Choroid plexus epithelial cell (primary cell): ENCODE results near the gene TBX1.
A peak's percentile ranks its signal among the peaks of the same experiment; 100 is the strongest.

Source experiments
- DNase-seq: peaks from one replicate; pipeline ENCODE4 v3.0.0-alpha.2; 2010; ENCODE audit warnings: low read depth
- H3K4me3 ChIP-seq: 2 replicates; pipeline ENCODE4 v1.5.1; 2011; ENCODE audit warnings: low read depth, mild to moderate bottlenecking, control low read depth, low read length, moderate library complexity
- TF ChIP-seq, protein P1 (sequence below): conservative IDR thresholded peaks from 2 replicates; pipeline ENCODE4 v1.5.1; 2011; ENCODE audit warnings: low read depth, mild to moderate bottlenecking, control low read depth, inconsistent platforms, low read length, moderate library complexity

Gene TBX1

DNA sequence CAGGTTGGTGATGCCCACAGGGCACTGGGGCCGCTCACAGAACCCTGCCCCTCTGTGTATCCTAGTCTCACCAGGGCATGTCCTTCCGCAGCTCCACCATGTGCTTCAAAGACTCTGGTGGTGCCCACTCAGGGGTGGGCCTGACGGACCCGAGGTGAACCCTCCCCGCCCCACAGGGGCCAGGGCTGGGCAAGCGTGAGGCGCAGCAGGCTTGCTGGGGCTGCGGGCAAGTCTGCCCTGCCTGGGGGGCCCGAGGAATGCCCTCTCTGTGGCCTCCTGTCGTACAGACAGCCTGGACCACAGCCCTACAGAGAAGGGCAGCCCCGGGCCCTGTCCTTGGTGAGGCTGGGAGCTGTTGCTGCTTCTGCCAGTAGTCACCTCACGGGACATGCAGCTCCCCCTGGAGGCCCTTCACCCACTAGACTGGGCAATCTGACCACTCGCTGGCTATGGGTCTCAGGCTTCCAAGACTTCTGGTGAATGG, 40.2 kb downstream of the TBX1 start:
- H3K4me3 ChIP-seq, result no peak overlapping the region
- DNase-seq, result peak; percentile 49
- TF ChIP-seq, protein P1, sequence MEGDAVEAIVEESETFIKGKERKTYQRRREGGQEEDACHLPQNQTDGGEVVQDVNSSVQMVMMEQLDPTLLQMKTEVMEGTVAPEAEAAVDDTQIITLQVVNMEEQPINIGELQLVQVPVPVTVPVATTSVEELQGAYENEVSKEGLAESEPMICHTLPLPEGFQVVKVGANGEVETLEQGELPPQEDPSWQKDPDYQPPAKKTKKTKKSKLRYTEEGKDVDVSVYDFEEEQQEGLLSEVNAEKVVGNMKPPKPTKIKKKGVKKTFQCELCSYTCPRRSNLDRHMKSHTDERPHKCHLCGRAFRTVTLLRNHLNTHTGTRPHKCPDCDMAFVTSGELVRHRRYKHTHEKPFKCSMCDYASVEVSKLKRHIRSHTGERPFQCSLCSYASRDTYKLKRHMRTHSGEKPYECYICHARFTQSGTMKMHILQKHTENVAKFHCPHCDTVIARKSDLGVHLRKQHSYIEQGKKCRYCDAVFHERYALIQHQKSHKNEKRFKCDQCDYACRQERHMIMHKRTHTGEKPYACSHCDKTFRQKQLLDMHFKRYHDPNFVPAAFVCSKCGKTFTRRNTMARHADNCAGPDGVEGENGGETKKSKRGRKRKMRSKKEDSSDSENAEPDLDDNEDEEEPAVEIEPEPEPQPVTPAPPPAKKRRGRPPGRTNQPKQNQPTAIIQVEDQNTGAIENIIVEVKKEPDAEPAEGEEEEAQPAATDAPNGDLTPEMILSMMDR, result peak; percentile 61

DNA sequence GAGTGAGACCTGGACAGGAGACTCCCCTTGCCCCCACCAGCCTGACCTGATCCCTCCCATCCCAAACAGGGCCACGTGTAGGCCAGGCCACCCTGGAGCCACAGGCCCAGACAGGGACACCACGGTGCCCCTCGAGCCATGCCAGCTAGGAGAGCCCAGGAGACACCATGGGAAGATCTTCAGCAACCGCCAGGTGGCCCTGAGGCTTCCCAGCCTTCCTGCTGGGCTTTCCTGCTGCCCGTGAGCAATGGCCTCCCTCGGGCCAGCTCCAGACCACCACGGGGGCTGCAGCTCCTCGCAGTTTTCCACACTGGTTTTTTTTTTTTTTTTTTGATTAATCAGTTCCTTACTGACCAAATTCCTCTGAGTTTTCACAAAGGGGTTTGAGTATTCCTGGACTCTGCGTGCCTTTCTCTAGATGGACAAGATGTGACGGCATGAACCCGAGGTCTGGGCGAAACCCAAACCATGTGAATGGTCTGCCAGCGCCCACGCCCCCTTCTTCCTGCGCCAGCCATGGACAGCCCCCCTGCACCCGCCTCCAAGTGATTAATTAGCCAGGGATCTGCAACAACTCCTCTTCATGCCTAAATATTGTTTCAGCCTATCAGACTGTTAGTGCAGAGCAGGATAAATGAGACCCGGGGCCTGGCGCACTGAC, 40.9 kb downstream of the TBX1 start:
- no peak overlapping the region for H3K4me3 ChIP-seq
- DNase-seq, result no peak
- TF ChIP-seq, protein P1, result no peak

DNA sequence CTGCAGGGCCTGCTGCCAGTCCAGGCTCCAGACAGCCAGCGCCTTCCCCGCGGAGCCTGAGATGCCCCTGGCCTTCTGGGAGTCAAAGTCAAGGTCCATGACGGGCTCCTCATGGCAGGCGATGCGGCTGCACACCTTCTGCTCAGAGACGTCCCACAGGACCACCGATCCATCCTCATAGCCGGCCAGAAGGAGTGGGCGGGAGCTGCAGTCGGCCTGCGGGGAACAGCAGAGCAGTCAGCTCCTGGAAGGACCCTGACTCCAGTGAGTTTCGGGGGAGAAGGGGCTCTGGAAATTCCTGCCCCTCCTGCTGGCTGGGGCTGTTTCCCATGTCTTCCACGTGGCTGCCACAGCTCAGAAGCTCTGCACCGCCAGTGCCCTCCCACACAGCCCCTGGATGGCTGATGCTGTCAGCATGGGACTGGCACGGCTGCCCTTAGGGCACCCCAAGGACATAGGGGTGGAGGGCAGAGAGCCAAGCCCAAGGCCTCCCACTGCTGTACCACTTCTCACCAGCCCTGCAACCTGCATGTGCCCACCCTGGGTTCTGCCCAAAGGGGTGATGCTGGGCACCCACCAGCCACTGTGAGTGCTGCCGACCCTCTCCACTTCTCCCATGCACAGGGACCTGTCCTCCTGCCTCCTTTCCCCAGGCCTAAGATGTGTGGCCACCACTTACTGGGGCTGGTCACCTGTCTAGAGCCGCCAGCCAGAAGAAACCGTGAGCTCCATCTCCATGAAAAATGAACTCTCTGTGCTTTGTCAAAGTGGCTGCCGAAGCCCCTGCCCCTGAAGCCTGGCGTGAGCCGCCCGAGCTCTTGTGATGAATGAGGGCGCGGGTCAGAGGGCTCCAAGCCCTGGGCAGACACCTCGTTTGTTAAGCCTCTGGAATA, 41.7 kb downstream of the TBX1 start:
- no peak overlapping the region for H3K4me3 ChIP-seq
- TF ChIP-seq, protein P1, result no peak
- no peak for DNase-seq

DNA sequence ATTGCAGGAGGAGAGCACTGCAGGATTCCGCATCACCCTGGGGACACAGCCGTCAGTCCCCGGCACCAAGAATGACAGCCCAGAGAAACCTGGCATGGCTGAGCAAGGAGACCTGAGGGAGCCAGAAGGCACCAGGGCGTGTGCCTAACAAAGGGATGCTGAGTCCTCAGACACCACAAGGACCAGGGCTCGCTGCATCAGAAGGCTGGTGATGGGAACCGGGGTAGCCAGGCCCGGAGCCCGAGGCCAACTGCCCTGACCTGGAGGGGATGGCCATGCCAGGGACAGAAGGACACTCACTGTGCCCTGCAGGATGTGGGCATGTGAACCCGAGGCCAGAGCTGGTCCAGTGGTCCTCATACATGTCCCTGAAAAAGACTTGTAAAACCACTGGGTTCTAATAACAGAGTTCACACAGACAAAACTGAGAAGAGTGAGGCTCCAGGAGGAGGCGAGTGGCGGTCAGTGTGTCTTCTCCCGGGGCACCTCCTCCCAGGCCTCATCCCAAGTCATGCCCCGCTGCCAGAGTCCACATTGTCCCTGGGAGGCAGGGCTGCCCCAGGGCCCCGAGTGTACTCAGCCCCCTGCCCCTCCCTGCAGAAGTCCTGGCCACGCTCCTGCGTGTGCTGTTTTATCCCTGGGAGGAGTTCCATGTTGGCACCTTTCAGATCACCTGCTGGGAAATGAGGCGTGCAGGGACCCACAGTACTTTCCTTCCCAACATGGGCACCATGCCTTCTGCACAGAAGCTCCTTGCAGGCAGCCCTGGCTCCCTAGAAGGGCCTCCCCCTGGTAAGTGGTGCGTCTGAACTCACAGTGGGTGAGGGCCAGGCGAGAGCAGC, 42.5 kb downstream of the TBX1 start:
- TF ChIP-seq, protein P1, result no peak
- no peak for DNase-seq
- H3K4me3 ChIP-seq, result no peak overlapping the region

DNA sequence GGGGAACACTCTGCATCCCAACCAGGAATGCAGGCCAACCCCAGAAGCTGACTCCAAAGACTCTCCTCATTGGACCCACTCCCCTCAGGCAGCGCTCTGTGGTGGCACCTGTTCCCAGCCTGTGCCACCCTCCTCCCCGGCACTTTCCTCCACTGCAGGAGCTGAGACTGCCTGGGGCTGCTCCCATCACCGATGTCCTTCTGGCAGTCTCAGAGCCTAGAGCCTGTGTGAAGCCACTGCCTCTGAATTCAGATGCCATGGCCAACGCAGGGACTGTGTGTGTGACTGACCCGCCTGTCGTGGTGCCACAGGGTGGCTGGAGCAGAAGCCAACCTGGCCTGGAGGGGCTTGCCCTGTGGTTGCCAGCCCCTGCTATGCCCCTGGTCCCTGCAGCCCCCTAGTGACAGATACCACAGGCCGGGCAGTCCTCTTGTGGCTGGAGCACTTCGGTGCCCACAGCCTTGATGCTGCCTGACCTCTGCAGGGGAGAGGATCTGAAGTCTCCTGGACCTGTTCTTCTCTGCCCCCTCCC, 43.2 kb downstream of the TBX1 start:
- TF ChIP-seq, protein P1, result no peak

DNA sequence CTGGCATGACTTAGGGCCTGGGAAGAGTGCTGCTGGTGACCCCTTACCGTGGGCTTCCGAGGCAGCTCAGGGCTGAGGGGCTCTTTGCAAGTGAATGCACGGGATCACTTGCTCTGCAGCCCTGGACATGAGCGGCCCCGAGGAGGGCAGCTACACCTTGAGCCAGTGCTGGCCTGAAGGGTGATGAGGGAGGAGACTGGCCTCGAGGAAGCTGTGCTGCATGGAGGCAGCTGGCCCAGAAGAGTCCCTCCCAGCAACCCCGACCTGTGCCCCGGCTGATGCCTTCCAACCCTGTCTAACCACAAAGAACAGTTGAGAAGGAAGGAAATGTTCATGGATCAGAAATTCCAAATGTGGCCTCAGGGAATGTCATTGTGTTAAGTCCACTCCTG, 45.2 kb downstream of the TBX1 start:
- TF ChIP-seq, protein P1, result no peak
- no peak for DNase-seq
- no peak overlapping the region for H3K4me3 ChIP-seq

More for the DNA sequence above, 43.2 kb downstream of the TBX1 start:
- DNase-seq, result no peak
- H3K4me3 ChIP-seq, result no peak overlapping the region
